RWPE2 (cell line): ENCODE results near the gene FAIM2.
"Not testable (repeated sequence)": the region's sequence is repeated elsewhere in the genome, so short reads cannot be mapped to it uniquely, and the experiment has no call there.

Experiments used
- ATAC-seq: fragments of 200-7000 bp; cut with Tn5 transposase; 3 replicates; pipeline ENCODE4 v1.9.1; 2021; ENCODE audit warnings: low read depth
- DNase-seq: peaks from one replicate; pipeline ENCODE4 v3.0.0-alpha.2; 2020; ENCODE audit warnings: low spot score
- H3K27ac ChIP-seq: fragments of 450-650 bp; 2 replicates; pipeline ENCODE4 v1.5.1; 2017; ENCODE audit warnings: mild to moderate bottlenecking; ENCODE audit not compliant: poor library complexity, severe bottlenecking
- H3K27me3 ChIP-seq: fragments of 250-450 bp; sonication (Bioruptor Pico); 2 replicates; pipeline ENCODE4 v1.5.1; 2021; ENCODE audit warnings: mild to moderate bottlenecking, moderate library complexity; ENCODE audit not compliant: insufficient read depth, poor library complexity, severe bottlenecking
- H3K36me3 ChIP-seq: fragments of 250-450 bp; sonication (Bioruptor Pico); 2 replicates; pipeline ENCODE4 v1.5.1; 2020; ENCODE audit warnings: low read depth, mild to moderate bottlenecking, moderate library complexity
- H3K4me1 ChIP-seq: fragments of 250-450 bp; sonication (Bioruptor Pico); 2 replicates; pipeline ENCODE4 v1.5.1; 2021; ENCODE audit warnings: mild to moderate bottlenecking, moderate library complexity; ENCODE audit not compliant: insufficient read depth, poor library complexity, severe bottlenecking
- H3K4me3 ChIP-seq: fragments of 250-450 bp; sonication (Bioruptor Pico); 2 replicates; pipeline ENCODE4 v1.5.1; 2021; ENCODE audit warnings: mild to moderate bottlenecking, moderate library complexity; ENCODE audit not compliant: severe bottlenecking
- H3K9me3 ChIP-seq: fragments of 250-450 bp; sonication (Bioruptor Pico); 2 replicates; pipeline ENCODE4 v1.5.1; 2021; ENCODE audit warnings: mild to moderate bottlenecking, moderate library complexity; ENCODE audit not compliant: severe bottlenecking
- TF ChIP-seq, protein P1 (sequence below): fragments of 450-650 bp; IDR thresholded peaks from one replicate; pipeline ENCODE4 v1.5.1; 2017; ENCODE audit warnings: mild to moderate bottlenecking, moderate library complexity; ENCODE audit not compliant: poor library complexity, severe bottlenecking

The FAIM2 gene

DNA sequence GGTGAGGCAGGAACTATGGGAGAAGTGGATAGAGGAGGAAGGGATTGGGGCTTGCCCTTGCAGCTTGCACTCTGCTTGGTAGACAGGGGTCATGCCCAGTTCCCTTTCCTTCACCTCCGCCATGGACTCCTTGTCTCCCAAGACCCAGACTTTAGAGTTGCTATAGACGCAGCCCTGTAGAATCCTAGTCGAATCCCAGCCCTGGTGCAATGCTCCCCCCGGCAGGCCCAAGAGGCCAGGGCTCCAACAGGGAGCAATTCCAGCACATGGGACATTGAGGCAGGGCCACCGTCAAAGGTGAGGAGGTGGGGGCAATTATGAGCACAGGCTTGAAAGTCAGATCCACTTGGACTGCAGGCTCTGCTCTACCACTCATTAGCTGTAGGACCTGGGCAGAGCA, 31.3 kb downstream of the FAIM2 start:
- no peaks in the 10 kb centered on the region for H3K27me3 ChIP-seq
- ATAC-seq (no peak), DNase-seq (no peak)
- TF ChIP-seq, protein P1, sequence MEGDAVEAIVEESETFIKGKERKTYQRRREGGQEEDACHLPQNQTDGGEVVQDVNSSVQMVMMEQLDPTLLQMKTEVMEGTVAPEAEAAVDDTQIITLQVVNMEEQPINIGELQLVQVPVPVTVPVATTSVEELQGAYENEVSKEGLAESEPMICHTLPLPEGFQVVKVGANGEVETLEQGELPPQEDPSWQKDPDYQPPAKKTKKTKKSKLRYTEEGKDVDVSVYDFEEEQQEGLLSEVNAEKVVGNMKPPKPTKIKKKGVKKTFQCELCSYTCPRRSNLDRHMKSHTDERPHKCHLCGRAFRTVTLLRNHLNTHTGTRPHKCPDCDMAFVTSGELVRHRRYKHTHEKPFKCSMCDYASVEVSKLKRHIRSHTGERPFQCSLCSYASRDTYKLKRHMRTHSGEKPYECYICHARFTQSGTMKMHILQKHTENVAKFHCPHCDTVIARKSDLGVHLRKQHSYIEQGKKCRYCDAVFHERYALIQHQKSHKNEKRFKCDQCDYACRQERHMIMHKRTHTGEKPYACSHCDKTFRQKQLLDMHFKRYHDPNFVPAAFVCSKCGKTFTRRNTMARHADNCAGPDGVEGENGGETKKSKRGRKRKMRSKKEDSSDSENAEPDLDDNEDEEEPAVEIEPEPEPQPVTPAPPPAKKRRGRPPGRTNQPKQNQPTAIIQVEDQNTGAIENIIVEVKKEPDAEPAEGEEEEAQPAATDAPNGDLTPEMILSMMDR = no peak
- no peaks in the 10 kb centered on the region for H3K36me3 ChIP-seq
- no peaks in the 10 kb centered on the region for H3K9me3 ChIP-seq
- H3K4me1 ChIP-seq = peaks cover 4% of the 10 kb centered on the region
- H3K4me3 ChIP-seq = no peak overlapping the region
- H3K27ac ChIP-seq = no peak overlapping the region

DNA sequence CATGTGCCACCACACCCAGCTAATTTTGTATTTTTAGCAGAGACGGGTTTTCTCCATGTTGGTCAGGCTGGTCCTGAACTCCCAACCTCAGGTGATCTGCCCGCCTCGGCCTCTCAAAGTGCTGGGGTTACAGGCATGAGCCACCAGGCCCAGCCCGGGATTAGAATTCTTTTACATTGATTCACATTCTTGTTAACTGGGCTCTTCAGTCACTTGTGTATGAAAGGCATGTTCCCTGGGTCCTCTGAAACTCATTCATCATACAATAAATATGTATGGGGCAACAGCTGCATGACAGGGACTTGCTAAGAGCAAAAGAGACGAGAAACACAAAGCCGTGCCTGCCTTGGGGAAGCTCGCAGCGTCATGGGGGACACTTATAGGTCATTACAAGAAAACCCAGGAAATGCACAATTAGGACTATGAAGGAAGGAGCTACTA, 31.9 kb downstream of the FAIM2 start:
- H3K27me3 ChIP-seq, H3K4me3 ChIP-seq, H3K4me1 ChIP-seq, H3K9me3 ChIP-seq, H3K36me3 ChIP-seq, H3K27ac ChIP-seq, DNase-seq: not testable (repeated sequence)
- peak; percentile 22; the same call in 1 of the 3 replicates for ATAC-seq

DNA sequence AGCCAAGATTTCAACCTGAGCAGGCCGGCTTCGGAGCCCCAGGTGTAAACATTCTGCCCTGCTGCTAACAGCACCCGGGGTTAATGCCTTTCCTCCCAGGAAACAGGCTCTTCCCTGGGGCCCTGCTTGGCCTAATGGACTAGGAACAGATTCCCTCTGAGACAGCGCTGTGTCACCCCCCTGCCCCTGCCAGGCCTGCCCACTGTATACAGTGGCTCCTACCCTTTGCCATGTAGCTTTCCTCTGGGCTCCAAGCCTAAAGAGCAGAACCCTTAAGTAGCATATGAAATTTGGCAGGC, 32.5 kb downstream of the FAIM2 start:
- H3K9me3 ChIP-seq = no peaks in the 10 kb centered on the region
- no peak for DNase-seq
- no peak overlapping the region for H3K4me3 ChIP-seq
- TF ChIP-seq, protein P1 = no peak
- H3K27ac ChIP-seq = no peak overlapping the region
- H3K4me1 ChIP-seq = peaks cover 4% of the 10 kb centered on the region
- no peaks in the 10 kb centered on the region for H3K36me3 ChIP-seq
- ATAC-seq = no peak
- H3K27me3 ChIP-seq = no peaks in the 10 kb centered on the region

DNA sequence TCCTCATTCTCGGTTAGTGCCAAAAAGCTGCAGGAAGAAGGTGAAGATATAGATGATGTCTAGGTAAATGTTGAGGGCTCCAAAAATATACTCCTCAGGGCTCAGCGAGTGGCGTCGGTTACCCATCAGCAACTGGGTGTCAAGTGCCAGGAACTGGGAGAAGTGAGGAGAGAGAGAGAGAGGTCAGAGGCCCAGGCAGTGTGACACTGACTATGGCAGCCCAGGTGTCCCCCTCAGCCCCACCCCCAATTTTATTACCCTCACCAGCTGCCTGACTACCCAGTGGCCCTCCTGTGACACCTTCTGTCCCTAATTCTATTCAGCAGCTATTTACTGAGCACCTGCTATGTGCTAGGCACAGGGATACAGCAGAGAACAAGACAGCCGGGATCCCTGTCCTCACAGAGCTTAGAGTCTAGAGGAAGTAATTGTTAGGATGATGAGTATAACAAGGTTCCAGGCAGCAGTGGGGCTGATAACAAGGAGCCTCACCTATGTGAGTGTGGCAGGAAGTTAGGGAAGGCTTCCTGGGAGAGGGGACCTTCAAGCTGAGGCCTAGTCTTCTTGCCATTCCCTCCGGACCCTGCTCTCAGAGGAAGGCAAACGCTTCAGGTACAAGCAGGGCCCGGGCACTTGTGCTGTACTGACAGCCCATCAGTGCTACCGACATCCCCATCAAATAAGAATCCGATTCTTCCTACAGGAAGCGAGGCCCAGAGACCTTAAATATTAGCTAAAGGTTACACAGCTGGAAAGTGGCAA, 33.0 kb downstream of the FAIM2 start:
- Histone ChIP-seq H3K4me3 (no peak overlapping the region), H3K36me3 (no peaks in the 10 kb centered on the region), H3K9me3 (no peaks in the 10 kb centered on the region), H3K27ac (no peak overlapping the region), H3K4me1 (peaks cover 4% of the 10 kb centered on the region), H3K27me3 (no peaks in the 10 kb centered on the region)
- no peak for ATAC-seq
- TF ChIP-seq, protein P1 = no peak
- no peak for DNase-seq

DNA sequence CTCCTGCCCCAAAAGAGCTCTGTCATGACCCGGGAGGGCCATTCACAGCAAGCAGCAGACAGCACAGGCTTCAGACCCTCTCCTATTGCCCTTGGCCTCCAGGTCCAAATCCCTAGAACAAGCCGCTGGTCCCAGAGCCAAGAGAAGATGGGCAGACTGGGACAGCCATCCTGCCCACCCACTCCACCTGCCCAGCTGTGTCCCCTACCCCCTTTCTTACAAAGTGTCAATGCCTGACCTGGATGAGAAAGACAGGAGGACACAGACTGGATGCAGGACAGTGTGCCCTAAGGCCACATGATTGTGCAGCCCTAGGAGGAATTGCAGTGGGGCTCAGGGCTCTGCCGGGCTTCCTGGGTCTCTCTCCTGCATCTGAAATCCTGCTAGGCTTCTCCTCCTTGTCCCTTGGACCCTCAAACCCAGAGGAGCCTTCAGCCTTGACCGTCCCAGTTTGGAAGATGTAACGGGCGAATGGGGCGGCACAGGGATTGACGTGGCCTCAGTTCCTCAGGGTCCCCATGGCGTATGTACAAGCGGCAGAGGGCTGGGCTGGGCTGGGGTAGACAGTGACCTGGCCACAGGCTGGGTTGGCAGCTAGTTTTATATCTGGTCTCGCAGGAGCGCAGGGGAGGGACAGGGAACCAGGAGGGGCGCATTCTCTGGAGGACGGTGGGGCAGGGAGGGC, 33.7 kb downstream of the FAIM2 start:
- no peaks in the 10 kb centered on the region for H3K9me3 ChIP-seq
- no peak overlapping the region for H3K27ac ChIP-seq
- no peaks in the 10 kb centered on the region for H3K36me3 ChIP-seq
- H3K4me3 ChIP-seq = no peak overlapping the region
- no peaks in the 10 kb centered on the region for H3K27me3 ChIP-seq
- peaks cover 4% of the 10 kb centered on the region for H3K4me1 ChIP-seq
- no peak for DNase-seq
- TF ChIP-seq, protein P1 = no peak
- no peak for ATAC-seq
